ENCODE measurements around the gene DHRS7C.

The DHRS7C gene

DNA sequence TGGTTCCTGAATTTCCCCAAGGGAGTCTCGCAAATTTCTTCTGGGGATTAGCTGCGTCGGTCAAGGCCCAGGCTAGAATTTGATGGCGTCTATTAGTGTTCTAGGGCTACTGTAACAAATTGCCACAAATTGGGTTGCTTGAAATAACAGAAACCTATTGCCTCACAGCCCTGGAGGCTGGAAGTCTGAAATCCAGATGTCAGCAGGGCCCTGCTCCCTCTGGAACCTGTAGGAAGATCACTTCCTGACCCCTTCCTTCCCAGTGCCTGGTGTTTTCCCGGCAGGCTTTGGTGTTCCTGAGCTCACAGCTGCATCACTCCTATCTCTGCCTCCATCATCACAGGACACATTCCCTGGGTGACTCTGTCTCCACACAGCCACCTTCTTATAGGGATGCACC, 24.4 kb downstream of the DHRS7C start:
- H3K4me3 ChIP-seq (ENCODE audit: low read depth, low read length), result no peak overlapping the region
- TF ChIP-seq, protein P1, sequence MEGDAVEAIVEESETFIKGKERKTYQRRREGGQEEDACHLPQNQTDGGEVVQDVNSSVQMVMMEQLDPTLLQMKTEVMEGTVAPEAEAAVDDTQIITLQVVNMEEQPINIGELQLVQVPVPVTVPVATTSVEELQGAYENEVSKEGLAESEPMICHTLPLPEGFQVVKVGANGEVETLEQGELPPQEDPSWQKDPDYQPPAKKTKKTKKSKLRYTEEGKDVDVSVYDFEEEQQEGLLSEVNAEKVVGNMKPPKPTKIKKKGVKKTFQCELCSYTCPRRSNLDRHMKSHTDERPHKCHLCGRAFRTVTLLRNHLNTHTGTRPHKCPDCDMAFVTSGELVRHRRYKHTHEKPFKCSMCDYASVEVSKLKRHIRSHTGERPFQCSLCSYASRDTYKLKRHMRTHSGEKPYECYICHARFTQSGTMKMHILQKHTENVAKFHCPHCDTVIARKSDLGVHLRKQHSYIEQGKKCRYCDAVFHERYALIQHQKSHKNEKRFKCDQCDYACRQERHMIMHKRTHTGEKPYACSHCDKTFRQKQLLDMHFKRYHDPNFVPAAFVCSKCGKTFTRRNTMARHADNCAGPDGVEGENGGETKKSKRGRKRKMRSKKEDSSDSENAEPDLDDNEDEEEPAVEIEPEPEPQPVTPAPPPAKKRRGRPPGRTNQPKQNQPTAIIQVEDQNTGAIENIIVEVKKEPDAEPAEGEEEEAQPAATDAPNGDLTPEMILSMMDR (IDR thresholded peaks at IDR 0.05; ENCODE audit: borderline replicate concordance, insufficient read depth, low read depth, low read length), result no peak

DNA sequence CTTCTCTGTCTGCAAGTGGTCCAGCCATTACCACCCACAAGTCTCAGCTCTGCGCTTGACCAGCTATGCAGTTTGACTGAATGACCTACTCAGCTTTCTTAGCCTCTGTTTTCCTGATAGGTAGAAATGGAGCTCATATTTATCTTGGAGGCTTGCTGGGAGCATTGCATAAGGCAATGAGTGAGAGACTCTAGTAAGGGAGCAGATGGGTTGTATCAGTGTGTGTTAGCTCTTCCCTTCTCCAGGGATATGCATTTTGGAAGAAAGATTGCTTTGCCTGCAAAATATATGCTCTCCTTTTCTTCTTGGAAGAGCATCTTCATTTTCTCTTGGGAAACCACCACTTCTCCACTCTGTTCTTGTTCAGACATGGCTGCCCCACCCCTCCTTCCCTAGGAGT, 26.1 kb downstream of the DHRS7C start:
- no peak overlapping the region for H3K4me3 ChIP-seq (ENCODE audit: low read depth, low read length)
- TF ChIP-seq, protein P1 (IDR thresholded peaks at IDR 0.05; ENCODE audit: borderline replicate concordance, insufficient read depth, low read depth, low read length), result no peak

- TF ChIP-seq, protein P1 (IDR thresholded peaks at IDR 0.05; ENCODE audit: borderline replicate concordance, insufficient read depth, low read depth, low read length), result no peak
- no peak overlapping the region for H3K4me3 ChIP-seq (ENCODE audit: low read depth, low read length)
Observed at GRCh38 chr17:9763643-9764042, 27.7 kb downstream of the DHRS7C start.

DNA sequence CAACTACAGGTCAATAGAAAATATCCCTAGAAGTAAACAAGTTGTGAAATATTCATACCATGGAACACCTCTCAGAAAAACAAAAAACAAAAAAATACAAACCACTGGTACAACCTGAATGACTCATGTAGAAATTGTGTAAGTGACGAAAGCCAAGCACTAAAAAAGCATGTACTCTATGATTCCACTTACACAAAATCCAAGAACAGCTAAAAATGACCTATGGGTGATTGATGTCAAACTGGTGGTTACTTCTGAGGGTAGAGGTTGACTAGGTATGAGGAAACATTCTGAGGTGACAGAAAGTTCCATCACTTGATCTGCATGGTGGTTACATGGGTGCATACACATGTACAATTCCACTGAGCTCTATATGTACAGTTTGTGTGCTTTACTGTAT, 31.1 kb downstream of the DHRS7C start:
- no peak overlapping the region for H3K4me3 ChIP-seq (ENCODE audit: low read depth, low read length)
- TF ChIP-seq, protein P1 (IDR thresholded peaks at IDR 0.05; ENCODE audit: borderline replicate concordance, insufficient read depth, low read depth, low read length), result no peak

- H3K4me3 ChIP-seq (ENCODE audit: low read depth, low read length), result no peak overlapping the region
- TF ChIP-seq, protein P1 (IDR thresholded peaks at IDR 0.05; ENCODE audit: borderline replicate concordance, insufficient read depth, low read depth, low read length), result no peak
Observed at GRCh38 chr17:9755083-9755482, 36.3 kb downstream of the DHRS7C start.

DNA sequence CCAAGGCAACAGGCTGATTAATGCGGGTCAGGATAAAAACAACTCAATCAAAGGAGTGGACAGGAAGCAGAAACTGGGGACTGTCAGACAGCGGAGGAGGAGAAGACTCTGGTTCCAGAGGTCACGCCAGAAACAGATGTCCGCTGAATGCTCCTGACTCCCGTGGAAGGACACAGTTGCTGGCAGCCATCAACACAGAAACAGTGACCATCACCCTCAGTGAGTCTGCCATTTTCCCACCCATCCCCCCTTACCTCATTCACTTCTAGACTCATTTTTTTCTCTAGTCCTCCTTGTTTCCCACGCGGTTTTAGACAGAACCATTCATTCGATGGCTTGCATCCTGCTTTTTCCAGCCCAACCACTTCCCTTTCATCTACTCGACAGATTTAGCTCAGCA, 40.9 kb downstream of the DHRS7C start:
- TF ChIP-seq, protein P1 (IDR thresholded peaks at IDR 0.05; ENCODE audit: borderline replicate concordance, insufficient read depth, low read depth, low read length), result no peak
- no peak overlapping the region for H3K4me3 ChIP-seq (ENCODE audit: low read depth, low read length)

- TF ChIP-seq, protein P1 (IDR thresholded peaks at IDR 0.05; ENCODE audit: borderline replicate concordance, insufficient read depth, low read depth, low read length), result no peak
- H3K4me3 ChIP-seq (ENCODE audit: low read depth, low read length), result no peak overlapping the region
Observed at GRCh38 chr17:9729735-9730420, 61.5 kb downstream of the DHRS7C start.
